Ovary (tissue), 9 donors: ENCODE measurements around the gene LDHAL6B. TPM values are rescaled to one million over a fixed set of nuclear protein-coding genes. Genes with fewer than 3 reads are reported as not detected.

ENCODE experiments used
- DNase-seq, 5 donors: peaks; one replicate each; pipeline ENCODE4 v3.0.0-alpha.2; 2019 to 2020
- H3K27ac ChIP-seq, 2 donors: fragments of 200-600 bp; one replicate each; pipeline versions ENCODE4 v1.5.1 to v1.8.0; 2019 to 2022
- H3K27me3 ChIP-seq: fragments of 200-600 bp; one replicate; pipeline ENCODE4 v1.8.0; 2022
- H3K36me3 ChIP-seq: fragments of 200-600 bp; sonication (generic); one replicate; pipeline ENCODE4 v1.5.1; 2019
- H3K4me1 ChIP-seq: one replicate; pipeline ENCODE4 v1.8.1; 2013; ENCODE audit warnings: mild to moderate bottlenecking, moderate library complexity; ENCODE audit not compliant: insufficient read depth
- H3K4me3 ChIP-seq: fragments of 200-600 bp; sonication (generic); one replicate; pipeline ENCODE4 v1.5.1; 2017
- H3K9me3 ChIP-seq, 2 donors: fragments of 200-600 bp in 1 of 2; sonication (generic) in 1 of 2; one replicate each; pipeline versions ENCODE4 v1.5.1 to v1.8.1; 2013 to 2019; ENCODE audit warnings: mild to moderate bottlenecking in 1 of 2, moderate library complexity in 1 of 2
- CTCF ChIP-seq, 3 donors: fragments of 450-650 bp in 2 of 3; fragments of 200-600 bp in 1 of 3; IDR thresholded peaks; one replicate each; pipeline versions ENCODE4 v1.5.1 to v1.8.0; 2016 to 2022; ENCODE audit warnings: antibody characterized with exemption in 3 of 3, mild to moderate bottlenecking in 1 of 3
- EP300 ChIP-seq: sonication (generic); formaldehyde crosslinking; IDR thresholded peaks from one replicate; pipeline ENCODE4 v1.6.1; 2017; ENCODE audit warnings: antibody characterized with exemption
- POLR2A ChIP-seq: fragments of 450-650 bp; IDR thresholded peaks from one replicate; pipeline ENCODE4 v1.6.1; 2017; ENCODE audit warnings: antibody characterized with exemption, mild to moderate bottlenecking, moderate library complexity
- WGBS, 3 donors: extraction: QIAGEN DNeasy Blood & Tissue Kit in 1 of 3; methylation state at CpG; one replicate each; pipeline versions ENCODE4 v1.1.5 to v1.1.7; 2013 to 2017; 5-methylcytosine and 5-hydroxymethylcytosine counted together
- intact Hi-C, 4 donors: fragments of 100-400 bp; cut with DNase I; formaldehyde crosslinking; loops; one replicate each; pipeline versions ENCODE4 v1.11.0 to v1.15.1; 2022 to 2023
- polyA plus RNA-seq, 2 donors: library from polyadenylated mRNA; stranded (reverse); fragments of 200-250 nt in 1 of 2; fragments of 350-450 nt in 1 of 2; fragmentation: Illumina TruSeq in 1 of 2; extraction: RNeasy Lipid Tissue Mini Kit (QIAGEN cat#74804) in 1 of 2; gene quantifications; one replicate each; pipeline ENCODE4 v1.2.3, GENCODE V29; 2013 to 2014
- total RNA-seq, 7 donors: library from RNA; depleted of rRNA in 2 of 7; stranded (reverse); fragments of >200 nt in 2 of 7; fragmentation: NEBNext Ultra II Directional in 3 of 7; extraction: Animal tissue kit (Norgen Biotek cat#: 25700) in 3 of 7; gene quantifications; one replicate each; pipeline versions ENCODE4 v1.1.0 to v1.2.4, GENCODE V29; 2016 to 2023
- donor health status: DM: no; HTN: no; CAD: no; lungs with moderate emphysema.
- donor health status: DM: no; HTN: no; CAD: no.
- donor health status: Bipolar disorder and iron deficiency.
- donor health status: DM: yes; HTN: yes; CAD: no.
- donor health status: DM: no; HTN: no; CAD: no.
- donor health status: DM: yes; HTN: yes; CAD: no.

Gene LDHAL6B
- total and polyA plus RNA-seq, 9 donors = not detected

- Histone ChIP-seq H3K4me3 (no peak overlapping the region), H3K27ac (no peak overlapping the region), H3K4me1 (no peaks in the 10 kb centered on the region), H3K9me3 (no peaks in the 10 kb centered on the region), H3K27me3 (no peaks in the 10 kb centered on the region), H3K36me3 (no peaks in the 10 kb centered on the region)
- TF ChIP-seq CTCF (IDR thresholded peaks at IDR 0.05) (peak in 1 of 3 donors; percentile 13), EP300 (no peak)
- 28 to 47% (median 37%) methylated on average over 10 of the region's 10 CpGs for WGBS, 3 donors
- DNase-seq = peak in 2 of 5 donors; percentile 32 to 38
- intact Hi-C loops = no loop called here
Observed at GRCh38 chr15:59174835-59175831, 31.5 kb upstream of the LDHAL6B start.

GRCh38 chr15:59176653-59177316 is 29.9 kb upstream of the LDHAL6B start:
- no peaks in the 10 kb centered on the region for H3K27me3 ChIP-seq
- intact Hi-C loops = no loop called here
- no peak overlapping the region for H3K27ac ChIP-seq
- WGBS, 3 donors = 91 to 95% (median 92%) methylated on average over 9 of the region's 9 CpGs
- no peak overlapping the region for H3K4me3 ChIP-seq
- TF ChIP-seq EP300 (no peak), CTCF (IDR thresholded peaks at IDR 0.05) (no peak)
- no peaks in the 10 kb centered on the region for H3K9me3 ChIP-seq
- no peak for DNase-seq
- no peaks in the 10 kb centered on the region for H3K36me3 ChIP-seq
- no peaks in the 10 kb centered on the region for H3K4me1 ChIP-seq

- DNase-seq = no peak
- Histone ChIP-seq H3K36me3 (no peaks in the 10 kb centered on the region), H3K4me1 (no peaks in the 10 kb centered on the region), H3K27me3 (no peaks in the 10 kb centered on the region), H3K9me3 (no peaks in the 10 kb centered on the region), H3K4me3 (no peak overlapping the region), H3K27ac (no peak overlapping the region)
- no peak for TF ChIP-seq CTCF (IDR thresholded peaks at IDR 0.05)
- 93 to 97% (median 95%) methylated on average over 4 of the region's 4 CpGs for WGBS, 3 donors
- intact Hi-C loops = no loop called here
Observed at GRCh38 chr15:59177317-59177660, 29.4 kb upstream of the LDHAL6B start.

GRCh38 chr15:59178151-59178695 is 28.4 kb upstream of the LDHAL6B start:
- DNase-seq = no peak
- intact Hi-C loops = no loop called here
- TF ChIP-seq POLR2A (no peak), EP300 (no peak), CTCF (IDR thresholded peaks at IDR 0.05) (no peak)
- no peaks in the 10 kb centered on the region for H3K4me1 ChIP-seq
- WGBS, 3 donors = 86 to 89% (median 88%) methylated on average over 16 of the region's 16 CpGs
- H3K36me3 ChIP-seq = no peaks in the 10 kb centered on the region
- no peaks in the 10 kb centered on the region for H3K9me3 ChIP-seq
- H3K27ac ChIP-seq = no peak overlapping the region
- H3K27me3 ChIP-seq = no peaks in the 10 kb centered on the region
- no peak overlapping the region for H3K4me3 ChIP-seq
